ENCODE data around the gene SIRPG. TPM values are rescaled to one million over a fixed set of nuclear protein-coding genes. Genes with fewer than 3 reads are reported as not detected.

Gene SIRPG
- total RNA-seq, 1 donor from 2014 or later: not detected

- no peaks in the 10 kb centered on the region for H3K4me1 ChIP-seq
- H3K36me3 ChIP-seq: no peaks in the 10 kb centered on the region
- H3K27ac ChIP-seq: no peak overlapping the region
- H3K4me3 ChIP-seq: no peak overlapping the region
- no peaks in the 10 kb centered on the region for H3K27me3 ChIP-seq
- intact Hi-C loops (cut with DNase I): no loop called here
- H3K9me3 ChIP-seq: no peaks in the 10 kb centered on the region
- TF ChIP-seq CTCF (IDR thresholded peaks at IDR 0.05) (no peak), POLR2A (IDR thresholded peaks at IDR 0.05) (no peak), POLR2AphosphoS5 (IDR thresholded peaks at IDR 0.05; ENCODE audit: insufficient read depth in 1 of 2, low read depth in 1 of 2) (no peak)
- no peak for DNase-seq (ENCODE audit: extremely low spot score in 2 of 2)
Measured at GRCh38 chr20:1700990-1701389, 43.4 kb upstream of the SIRPG start.

GRCh38 chr20:1697592-1697991, 40.0 kb upstream of the SIRPG start:
- intact Hi-C loops (cut with DNase I): no loop called here
- Histone ChIP-seq H3K4me1 (no peaks in the 10 kb centered on the region), H3K27ac (no peak overlapping the region), H3K4me3 (no peak overlapping the region), H3K36me3 (no peaks in the 10 kb centered on the region), H3K9me3 (no peaks in the 10 kb centered on the region), H3K27me3 (no peaks in the 10 kb centered on the region)
- TF ChIP-seq POLR2A (IDR thresholded peaks at IDR 0.05): no peak
- no peak for TF ChIP-seq CTCF (IDR thresholded peaks at IDR 0.05)
- peak in 1 of 2 donors; percentile 55 for DNase-seq (ENCODE audit: extremely low spot score in 2 of 2)

GRCh38 chr20:1696521-1697209, 39.1 kb upstream of the SIRPG start:
- TF ChIP-seq POLR2AphosphoS5 (IDR thresholded peaks at IDR 0.05; ENCODE audit: insufficient read depth in 1 of 2, low read depth in 1 of 2): no peak
- Histone ChIP-seq H3K4me1 (no peaks in the 10 kb centered on the region), H3K27me3 (no peaks in the 10 kb centered on the region), H3K4me3 (no peak overlapping the region), H3K27ac (no peak overlapping the region), H3K36me3 (no peaks in the 10 kb centered on the region), H3K9me3 (no peaks in the 10 kb centered on the region)
- peak in 1 of 2 donors; percentile 40 for DNase-seq (ENCODE audit: extremely low spot score in 2 of 2)
- intact Hi-C loops (cut with DNase I): no loop called here

GRCh38 chr20:1694672-1695071, 37.1 kb upstream of the SIRPG start:
- H3K4me1 ChIP-seq: no peaks in the 10 kb centered on the region
- peak in 1 of 2 donors; percentile 64 for DNase-seq (ENCODE audit: extremely low spot score in 2 of 2)
- TF ChIP-seq CTCF (IDR thresholded peaks at IDR 0.05) (no peak), POLR2A (IDR thresholded peaks at IDR 0.05) (no peak), POLR2AphosphoS5 (IDR thresholded peaks at IDR 0.05; ENCODE audit: insufficient read depth in 1 of 2, low read depth in 1 of 2) (no peak)
- H3K36me3 ChIP-seq: no peaks in the 10 kb centered on the region
- H3K9me3 ChIP-seq: no peaks in the 10 kb centered on the region
- no peak overlapping the region for H3K27ac ChIP-seq
- H3K27me3 ChIP-seq: no peaks in the 10 kb centered on the region
- no peak overlapping the region for H3K4me3 ChIP-seq
- intact Hi-C loops (cut with DNase I): no loop called here

GRCh38 chr20:1693427-1693826, 35.8 kb upstream of the SIRPG start:
- intact Hi-C loops (cut with DNase I): no loop called here
- DNase-seq (ENCODE audit: extremely low spot score in 2 of 2): no peak
- no peak for TF ChIP-seq POLR2AphosphoS5 (IDR thresholded peaks at IDR 0.05; ENCODE audit: insufficient read depth in 1 of 2, low read depth in 1 of 2)
- no peak for TF ChIP-seq POLR2A (IDR thresholded peaks at IDR 0.05)
- no peak for TF ChIP-seq CTCF (IDR thresholded peaks at IDR 0.05)
- no peak overlapping the region for H3K27ac ChIP-seq
- H3K27me3 ChIP-seq: no peaks in the 10 kb centered on the region
- H3K36me3 ChIP-seq: no peaks in the 10 kb centered on the region
- H3K4me3 ChIP-seq: no peak overlapping the region
- H3K9me3 ChIP-seq: no peaks in the 10 kb centered on the region
- no peaks in the 10 kb centered on the region for H3K4me1 ChIP-seq

Measured in vagina (tissue), 2 donors.